ENCODE measurements around the gene HSPA12B. TPM values are rescaled to one million over a fixed set of nuclear protein-coding genes. Genes with fewer than 3 reads are reported as not detected.

HSPA12B gene
- total and polyA plus RNA-seq, 2 of the 8 experiments (the other 6 are each of a cell fraction or from before 2014, with no cell fraction given): 2.2 to 4.3 TPM

- Histone ChIP-seq H3K79me1 (ENCODE audit: low read depth, low read length) (no peaks in the 10 kb centered on the region), H2AFZ (ENCODE audit: low read length) (peak overlapping the region; percentile 47; the same call in 1 of the 2 replicates), H3K23me2 (ENCODE audit: low read depth, low read length) (no peaks in the 10 kb centered on the region), H3K18ac (ENCODE audit: extremely low read depth, low read length) (no peak overlapping the region), H3K79me2 (ENCODE audit: control insufficient read depth in 1 of 2, insufficient read depth in 2 of 2, low read length in 2 of 2) (no peaks in the 10 kb centered on the region), H3K27me3 (replicated peaks in 1 of 4; ENCODE audit: control insufficient read depth in 3 of 4, extremely low read depth in 1 of 4, insufficient read depth in 3 of 4, low read length in 3 of 4) (peaks cover 0 to 9% (median 1%) of the 10 kb centered on the region in 4 experiments; a peak in 3 of 7 replicates), H4K8ac (ENCODE audit: extremely low read depth, insufficient read depth, low read length) (no peak overlapping the region), H2BK5ac (ENCODE audit: low read depth, low read length) (no peak overlapping the region), H2BK12ac (ENCODE audit: low read depth, low read length) (no peak overlapping the region), H3K23ac (ENCODE audit: insufficient read length) (no peak overlapping the region), H3K9me3 (ENCODE audit: insufficient read depth in 2 of 2, low read depth in 1 of 2, low read length in 1 of 2) (no peaks in the 10 kb centered on the region), H2BK120ac (replicated peaks; ENCODE audit: low read depth, low read length) (no peak overlapping the region), H2AK5ac (ENCODE audit: low read depth, low read length) (no peak overlapping the region), H4K91ac (replicated peaks; ENCODE audit: insufficient read length, low read length) (no peak overlapping the region), H4K5ac (ENCODE audit: insufficient read length, low read depth, low read length) (peak overlapping the region; percentile 3), H3K27ac (ENCODE audit: low read depth, low read length) (no peak overlapping the region), H3K4me3 (ENCODE audit: extremely low read depth in 1 of 4, insufficient read depth in 2 of 4, low read depth in 3 of 4, low read length in 4 of 4) (no peak overlapping the region), H2BK15ac (ENCODE audit: low read length) (no peak overlapping the region), H2BK20ac (ENCODE audit: low read length) (no peak overlapping the region), H3K36me3 (ENCODE audit: control insufficient read depth in 2 of 4, insufficient read depth in 4 of 4, low read length in 3 of 4) (no peaks in the 10 kb centered on the region), H3K4me1 (replicated peaks in 1 of 4; ENCODE audit: control insufficient read depth in 3 of 4, insufficient read depth in 4 of 4, low read length in 3 of 4) (peaks cover 3 to 10% (median 4%) of the 10 kb centered on the region in 4 experiments), H3K4me2 (ENCODE audit: insufficient read depth in 1 of 2, low read depth in 2 of 2, low read length in 2 of 2) (no peak overlapping the region), H3K9ac (replicated peaks in 1 of 4; ENCODE audit: extremely low read depth in 1 of 4, low read depth in 3 of 4, low read length in 3 of 4) (no peak overlapping the region), H4K20me1 (replicated peaks in 1 of 2; ENCODE audit: control insufficient read depth in 1 of 2, insufficient read depth in 2 of 2, low read length in 2 of 2) (no peaks in the 10 kb centered on the region), H3K56ac (replicated peaks; ENCODE audit: insufficient read length, low read depth, low read length) (no peak overlapping the region), H3K14ac (ENCODE audit: insufficient read length) (no peak overlapping the region), H3K4ac (replicated peaks; ENCODE audit: insufficient read length, low read depth, low read length) (no peak overlapping the region)
- CTCF ChIA-PET (ENCODE audit: partially characterized antibody): interaction anchor here (1.1 to 45.1 kb wide), 9 partner anchors 1 to 81 kb away, joined by 4 to 1432 read pairs (median 7); partner anchors contain the start of genes ADAM33 and SIGLEC1
- POLR2A ChIA-PET (ENCODE audit: partially characterized antibody): interaction anchor here (1.3 kb wide), 1 partner anchor 17 kb away, joined by 3 read pairs; no protein-coding TSS in a partner anchor
- FAIRE-seq: peak; percentile 80
- no peak for DNase-seq (ENCODE audit: low read depth in 1 of 2, low spot score in 2 of 2)
- 76% methylated on average over 2 of the region's 2 CpGs; no CpG with 5 or more reads in 1 of the 2 experiments for WGBS, 2 experiments (ENCODE audit: extremely low coverage in 1 of 2, insufficient coverage in 1 of 2, insufficient read length in 1 of 2, insufficient replicate concordance in 2 of 2, low coverage in 1 of 2, low lambda C conversion rate in 2 of 2, missing lambda C conversion rate in 1 of 2)
- TF ChIP-seq BCL11A (IDR thresholded peaks at IDR 0.05; ENCODE audit: low read depth in 2 of 2, low read length in 2 of 2): no peak
- TF ChIP-seq FOSL1 (IDR thresholded peaks at IDR 0.05; ENCODE audit: insufficient read depth, low read depth, low read length): no peak
- no peak for TF ChIP-seq POLR2AphosphoS5 (IDR thresholded peaks at IDR 0.05; ENCODE audit: low read depth, low read length)
- no peak for TF ChIP-seq POLR2A (IDR thresholded peaks at IDR 0.05; ENCODE audit: control extremely low read depth in 1 of 2, low read depth in 2 of 2, low read length in 2 of 2)
- peak; percentile 91 for TF ChIP-seq USF2 (IDR thresholded peaks at IDR 0.05; ENCODE audit: low read length)
- no peak for TF ChIP-seq HDAC6 (IDR thresholded peaks at IDR 0.05; ENCODE audit: low read depth, low read length)
- TF ChIP-seq CHD1 (IDR thresholded peaks at IDR 0.05; ENCODE audit: low read depth, low read length): no peak
- no peak for TF ChIP-seq HDAC2 (IDR thresholded peaks at IDR 0.05; ENCODE audit: borderline replicate concordance in 1 of 2, low read depth in 2 of 2, low read length in 2 of 2)
- TF ChIP-seq ATF3 (IDR thresholded peaks at IDR 0.05; ENCODE audit: insufficient read depth, low read depth, low read length): 0 out of 2 replicates have a peak, but pooled peaks have one; percentile 41
- TF ChIP-seq CBX8 (IDR thresholded peaks at IDR 0.05; ENCODE audit: borderline replicate concordance, low read depth, low read length): no peak
- no peak for TF ChIP-seq KDM4A (IDR thresholded peaks at IDR 0.05; ENCODE audit: low read depth, low read length, severe bottlenecking)
- peak; percentile 63; the same call in 1 of the 2 replicates for TF ChIP-seq CHD2 (IDR thresholded peaks at IDR 0.05; ENCODE audit: low read length)
Observed at GRCh38 chr20:3687655-3688054, 44.8 kb upstream of the HSPA12B start.

Data from H1 (cell line).